Upper lobe of left lung (tissue), 4 donors: ENCODE results near the gene CHRND.

Source experiments
- POLR2A ChIP-seq, 4 donors: fragments of 450-650 bp; IDR thresholded peaks; one replicate each; pipeline ENCODE4 v1.5.1; 2016 to 2017; ENCODE audit warnings: antibody characterized with exemption in 4 of 4, mild to moderate bottlenecking in 2 of 4
- TF ChIP-seq, protein P1 (sequence below), 6 experiments: fragments of 450-650 bp in 4 of 6; fragments of 200-600 bp in 2 of 6; sonication (generic) in 2 of 6; IDR thresholded peaks; one replicate each; pipeline ENCODE4 v1.5.1; 2016 to 2019; ENCODE audit warnings: antibody characterized with exemption in 6 of 6

DNA sequence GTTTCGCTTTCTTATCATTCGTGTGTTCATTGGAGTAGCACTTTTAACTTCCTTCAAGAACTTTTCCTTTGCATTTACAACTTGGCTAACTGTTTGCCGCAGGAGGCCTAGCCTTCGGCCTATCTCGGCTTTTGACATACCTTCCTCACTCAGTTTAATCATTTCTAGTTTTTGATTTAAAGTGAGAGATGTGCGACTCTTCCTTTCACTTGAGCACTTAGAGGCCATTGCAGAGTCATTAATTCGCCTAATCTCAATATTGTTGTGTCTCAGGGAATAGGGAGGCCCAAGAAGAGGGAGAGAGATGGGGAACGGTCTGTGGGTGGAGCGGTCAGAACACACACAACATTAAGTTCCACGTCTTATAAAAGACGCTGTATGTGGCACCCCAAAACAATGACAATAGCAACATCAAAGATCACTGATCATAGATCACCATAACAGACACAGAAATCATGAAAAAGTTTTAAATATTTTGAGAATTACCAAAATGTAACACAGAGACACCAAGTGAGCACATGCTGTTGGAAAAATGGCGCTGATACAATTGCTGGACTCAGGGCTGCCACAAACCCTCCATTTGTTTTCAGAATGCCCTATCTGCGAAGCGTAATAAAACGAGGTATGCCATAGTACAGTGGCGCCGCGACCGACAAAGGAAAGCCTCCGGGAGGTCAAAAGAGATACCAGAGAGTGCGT, 23.8 kb downstream of the CHRND start:
- no peak for TF ChIP-seq POLR2A (IDR thresholded peaks at IDR 0.05)
- TF ChIP-seq, protein P1, sequence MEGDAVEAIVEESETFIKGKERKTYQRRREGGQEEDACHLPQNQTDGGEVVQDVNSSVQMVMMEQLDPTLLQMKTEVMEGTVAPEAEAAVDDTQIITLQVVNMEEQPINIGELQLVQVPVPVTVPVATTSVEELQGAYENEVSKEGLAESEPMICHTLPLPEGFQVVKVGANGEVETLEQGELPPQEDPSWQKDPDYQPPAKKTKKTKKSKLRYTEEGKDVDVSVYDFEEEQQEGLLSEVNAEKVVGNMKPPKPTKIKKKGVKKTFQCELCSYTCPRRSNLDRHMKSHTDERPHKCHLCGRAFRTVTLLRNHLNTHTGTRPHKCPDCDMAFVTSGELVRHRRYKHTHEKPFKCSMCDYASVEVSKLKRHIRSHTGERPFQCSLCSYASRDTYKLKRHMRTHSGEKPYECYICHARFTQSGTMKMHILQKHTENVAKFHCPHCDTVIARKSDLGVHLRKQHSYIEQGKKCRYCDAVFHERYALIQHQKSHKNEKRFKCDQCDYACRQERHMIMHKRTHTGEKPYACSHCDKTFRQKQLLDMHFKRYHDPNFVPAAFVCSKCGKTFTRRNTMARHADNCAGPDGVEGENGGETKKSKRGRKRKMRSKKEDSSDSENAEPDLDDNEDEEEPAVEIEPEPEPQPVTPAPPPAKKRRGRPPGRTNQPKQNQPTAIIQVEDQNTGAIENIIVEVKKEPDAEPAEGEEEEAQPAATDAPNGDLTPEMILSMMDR (IDR thresholded peaks at IDR 0.05) = no peak
